Mucosa of descending colon (tissue), 3 donors: ENCODE data around the gene HERPUD1. TPM values are rescaled to one million over a fixed set of nuclear protein-coding genes. Genes with fewer than 3 reads are reported as not detected.

Experiments
- ATAC-seq: fragments of 200-7000 bp; cut with Tn5 transposase; one replicate; pipeline ENCODE4 v1.9.1; 2020; ENCODE audit warnings: mild to moderate bottlenecking, moderate library complexity
- DNase-seq, 3 donors: peaks; one replicate each; pipeline ENCODE4 v3.0.0-alpha.2; 2020
- H3K36me3 ChIP-seq: fragments of 200-600 bp; one replicate; pipeline ENCODE4 v1.8.0; 2021; ENCODE audit warnings: low read depth, mild to moderate bottlenecking
- H3K4me1 ChIP-seq: fragments of 200-600 bp; one replicate; pipeline ENCODE4 v1.8.0; 2021; ENCODE audit warnings: low read depth, mild to moderate bottlenecking
- H3K4me3 ChIP-seq: fragments of 200-600 bp; one replicate; pipeline ENCODE4 v1.8.0; 2021; ENCODE audit warnings: mild to moderate bottlenecking
- H3K9me3 ChIP-seq: fragments of 200-600 bp; one replicate; pipeline ENCODE4 v1.8.0; 2021; ENCODE audit warnings: mild to moderate bottlenecking
- CTCF ChIP-seq: fragments of 200-600 bp; IDR thresholded peaks from one replicate; pipeline ENCODE4 v1.8.0; 2022; ENCODE audit warnings: antibody characterized with exemption, mild to moderate bottlenecking
- intact Hi-C, 2 donors: fragments of 100-400 bp; cut with DNase I in 1 of 2; cut with micrococcal nuclease in 1 of 2; formaldehyde crosslinking; loops; one replicate each; pipeline versions ENCODE4 v1.11.0 to v1.11.1; 2022; cut with DNase I, micrococcal nuclease
- total RNA-seq, 3 donors: library from RNA; stranded (reverse); fragmentation: NEBNext Ultra II Directional in 2 of 3; extraction: Animal tissue kit (Norgen Biotek cat#: 25700) in 2 of 3; gene quantifications; one replicate each; pipeline versions ENCODE4 v1.2.1 to v1.2.4, GENCODE V29; 2021 to 2023
- donor health status: DM: no; HTN: no; CAD: no; lungs with moderate emphysema.
- donor health status: DM: no; HTN: no; CAD: no.
- donor health status: DM: no; HTN: yes; CAD: no.

The HERPUD1 gene
- total RNA-seq, 3 donors from 2014 or later: 130 to 165 (median 159) TPM

- intact Hi-C loops: no loop called here
- ATAC-seq: no peak
- DNase-seq: no peak
Observed at GRCh38 chr16:56977216-56977615, 45.3 kb downstream of the HERPUD1 start.

GRCh38 chr16:56977823-56978430 is 46.0 kb downstream of the HERPUD1 start:
- Histone ChIP-seq H3K4me3 (no peak overlapping the region), H3K36me3 (no peaks in the 10 kb centered on the region), H3K9me3 (no peaks in the 10 kb centered on the region), H3K4me1 (no peaks in the 10 kb centered on the region)
- DNase-seq (no peak), ATAC-seq (no peak)
- intact Hi-C loops: no loop called here
- no peak for TF ChIP-seq CTCF

More at GRCh38 chr16:56977216-56977615, 45.3 kb downstream of the HERPUD1 start:
- TF ChIP-seq CTCF: no peak
- H3K36me3 ChIP-seq: no peaks in the 10 kb centered on the region
- no peaks in the 10 kb centered on the region for H3K9me3 ChIP-seq
- H3K4me3 ChIP-seq: no peak overlapping the region
- no peaks in the 10 kb centered on the region for H3K4me1 ChIP-seq

GRCh38 chr16:56980201-56980535 is 48.2 kb downstream of the HERPUD1 start:
- no peak overlapping the region for H3K4me3 ChIP-seq
- DNase-seq (no peak), ATAC-seq (no peak)
- intact Hi-C loops: no loop called here
- no peaks in the 10 kb centered on the region for H3K9me3 ChIP-seq
- peaks cover 15% of the 10 kb centered on the region for H3K4me1 ChIP-seq
- no peak for TF ChIP-seq CTCF
- no peaks in the 10 kb centered on the region for H3K36me3 ChIP-seq

GRCh38 chr16:56980792-56981724 is 49.1 kb downstream of the HERPUD1 start:
- DNase-seq (no peak), ATAC-seq (no peak)
- no peaks in the 10 kb centered on the region for H3K36me3 ChIP-seq
- TF ChIP-seq CTCF: no peak
- intact Hi-C loops: no loop called here
- H3K9me3 ChIP-seq: no peaks in the 10 kb centered on the region
- peaks cover 22% of the 10 kb centered on the region for H3K4me1 ChIP-seq
- no peak overlapping the region for H3K4me3 ChIP-seq

- no peak for DNase-seq
Observed at GRCh38 chr16:56981729-56982271, 49.9 kb downstream of the HERPUD1 start.

More at GRCh38 chr16:56981729-56982271, 49.9 kb downstream of the HERPUD1 start:
- H3K4me1 ChIP-seq: peaks cover 22% of the 10 kb centered on the region
- H3K4me3 ChIP-seq: no peak overlapping the region
- no peaks in the 10 kb centered on the region for H3K9me3 ChIP-seq
- ATAC-seq: no peak
- H3K36me3 ChIP-seq: no peaks in the 10 kb centered on the region
- intact Hi-C loops: no loop called here
- no peak for TF ChIP-seq CTCF
